ENCODE measurements around the gene SOX5. TPM values are rescaled to one million over a fixed set of nuclear protein-coding genes. Genes with fewer than 3 reads are reported as not detected.

SOX5 gene
- total RNA-seq, 3 donors from 2014 or later (not counting 1 experiment from before 2014, with no cell fraction given) = 0.80 to 0.95 TPM; not detected in 1

DNA sequence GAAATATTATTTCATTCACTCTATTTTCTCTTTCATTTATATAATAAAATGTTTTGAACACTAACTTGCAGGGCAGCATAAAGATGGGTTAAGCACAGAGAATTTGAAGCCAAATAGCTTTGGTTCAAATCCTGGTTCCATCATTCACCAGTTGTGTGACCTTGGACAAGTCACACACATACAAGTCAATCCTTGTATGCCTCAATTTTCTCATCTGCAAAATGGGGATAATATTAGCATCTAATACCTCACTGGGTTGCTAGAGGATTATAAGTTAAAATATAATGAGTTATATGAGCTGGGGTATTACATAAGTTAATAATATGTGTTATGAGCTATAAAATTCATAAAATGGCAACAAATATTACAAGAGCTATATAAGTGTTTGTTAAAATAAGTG lies 94.9 kb downstream of the SOX5 start:
- TF ChIP-seq CTCF (IDR thresholded peaks at IDR 0.05) = no peak
- H3K27me3 ChIP-seq (ENCODE audit: control insufficient read depth, insufficient read depth, low read length) = no peaks in the 10 kb centered on the region
- Mint-ChIP-seq H3K27ac (no peak overlapping the region), H3K4me3 (no peak overlapping the region), H3K36me3 (peaks cover 4% of the 10 kb centered on the region), H3K9me3 (peaks cover 8 to 10% of the 10 kb centered on the region in 2 donors), H3K27me3 (ENCODE audit: low read depth in 2 of 2) (no peaks in the 10 kb centered on the region), H3K4me1 (no peaks in the 10 kb centered on the region)
- H3K4me1 ChIP-seq (ENCODE audit: control insufficient read depth, insufficient read depth, low read length) = no peaks in the 10 kb centered on the region
- intact Hi-C loops (cut with micrococcal nuclease) = no loop called here
- no peak overlapping the region for H3K27ac ChIP-seq (ENCODE audit: low read length)
- no peak for ATAC-seq
- H3K9me3 ChIP-seq (ENCODE audit: control insufficient read depth, insufficient read depth, low read length) = peaks cover 5% of the 10 kb centered on the region
- H3K36me3 ChIP-seq (ENCODE audit: control insufficient read depth, insufficient read depth, low read length) = no peaks in the 10 kb centered on the region
- H3K4me3 ChIP-seq (ENCODE audit: low read length) = no peak overlapping the region
- no peak for DNase-seq

DNA sequence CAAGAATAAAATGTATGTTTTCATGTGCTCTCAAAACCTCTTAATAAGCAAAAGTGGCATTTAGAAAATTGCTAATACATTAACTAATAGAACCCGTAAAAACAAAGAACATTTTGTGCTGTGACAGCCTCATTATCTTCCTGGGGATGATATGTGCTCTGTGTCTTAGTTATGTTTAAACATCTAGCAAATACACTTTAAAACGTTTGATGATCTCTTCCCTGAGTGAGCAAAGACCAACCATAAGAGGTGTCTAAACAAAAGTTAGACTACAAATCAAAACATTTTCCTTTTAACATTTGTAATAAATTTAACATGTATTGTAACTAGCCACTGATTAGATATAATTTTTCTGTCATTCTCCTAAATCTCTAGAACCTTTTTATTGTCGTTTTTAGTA lies 95.8 kb downstream of the SOX5 start:
- Histone ChIP-seq H3K4me1 (ENCODE audit: control insufficient read depth, insufficient read depth, low read length) (no peaks in the 10 kb centered on the region), H3K27ac (ENCODE audit: low read length) (no peak overlapping the region), H3K4me3 (ENCODE audit: low read length) (no peak overlapping the region), H3K36me3 (ENCODE audit: control insufficient read depth, insufficient read depth, low read length) (no peaks in the 10 kb centered on the region), H3K9me3 (ENCODE audit: control insufficient read depth, insufficient read depth, low read length) (no peaks in the 10 kb centered on the region), H3K27me3 (ENCODE audit: control insufficient read depth, insufficient read depth, low read length) (no peaks in the 10 kb centered on the region)
- no peak for DNase-seq
- no peaks in the 10 kb centered on the region for H3K36me3 Mint-ChIP-seq
- no peak overlapping the region for H3K27ac Mint-ChIP-seq
- no peak overlapping the region for H3K4me3 Mint-ChIP-seq
- H3K4me1 Mint-ChIP-seq = no peaks in the 10 kb centered on the region
- WGBS (ENCODE audit: insufficient coverage) = 60% methylated on average over 1 of the region's 3 CpGs
- no peak for TF ChIP-seq CTCF (IDR thresholded peaks at IDR 0.05)
- ATAC-seq = no peak
- peaks cover 5 to 8% of the 10 kb centered on the region in 2 donors for H3K9me3 Mint-ChIP-seq
- H3K27me3 Mint-ChIP-seq (ENCODE audit: low read depth in 2 of 2) = no peaks in the 10 kb centered on the region
- intact Hi-C loops (cut with micrococcal nuclease) = no loop called here

GRCh38 chr12:23851602-23852001 lies 97.9 kb downstream of the SOX5 start:
- no peak for ATAC-seq
- H3K4me1 Mint-ChIP-seq = no peaks in the 10 kb centered on the region

More at GRCh38 chr12:23851602-23852001, 97.9 kb downstream of the SOX5 start:
- intact Hi-C loops (cut with micrococcal nuclease) = no loop called here
- Mint-ChIP-seq H3K27me3 (ENCODE audit: low read depth in 2 of 2) (no peaks in the 10 kb centered on the region), H3K4me3 (no peak overlapping the region), H3K27ac (no peak overlapping the region), H3K9me3 (peaks cover 2 to 7% of the 10 kb centered on the region in 2 donors), H3K36me3 (no peaks in the 10 kb centered on the region)
- no peak for DNase-seq
- Histone ChIP-seq H3K27ac (ENCODE audit: low read length) (no peak overlapping the region), H3K9me3 (ENCODE audit: control insufficient read depth, insufficient read depth, low read length) (no peaks in the 10 kb centered on the region), H3K27me3 (ENCODE audit: control insufficient read depth, insufficient read depth, low read length) (no peaks in the 10 kb centered on the region), H3K4me3 (ENCODE audit: low read length) (no peak overlapping the region), H3K36me3 (ENCODE audit: control insufficient read depth, insufficient read depth, low read length) (no peaks in the 10 kb centered on the region), H3K4me1 (ENCODE audit: control insufficient read depth, insufficient read depth, low read length) (no peaks in the 10 kb centered on the region)
- no peak for TF ChIP-seq CTCF (IDR thresholded peaks at IDR 0.05)
- 92% methylated on average over 2 of the region's 2 CpGs for WGBS (ENCODE audit: insufficient coverage)

Data from natural killer cell (primary cell).